ENCODE measurements around the gene CD63. TPM values are rescaled to one million over a fixed set of nuclear protein-coding genes. Genes with fewer than 3 reads are reported as not detected.

The CD63 gene
- total RNA-seq, 2 experiments from 2014 or later: 113 to 117 TPM

DNA sequence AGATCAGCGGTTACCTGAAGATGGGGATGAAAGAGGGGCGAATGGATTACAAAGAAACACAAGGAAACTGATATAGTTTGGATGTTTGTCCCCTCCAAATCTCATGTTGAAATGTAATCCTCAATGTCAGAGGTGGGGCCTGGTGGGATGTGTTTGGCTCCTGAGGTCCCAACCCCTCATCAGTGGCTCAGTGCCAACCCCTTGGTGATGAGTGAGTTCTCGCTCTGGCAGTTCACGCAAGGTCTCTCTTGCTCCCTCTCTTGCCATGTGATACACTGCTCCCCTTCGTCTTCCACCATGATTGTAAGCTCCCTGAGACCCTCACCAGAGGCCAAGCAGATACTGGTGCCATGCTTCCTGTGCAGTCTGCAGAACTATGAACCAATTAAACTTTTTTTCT lies 49.1 kb downstream of the CD63 start:
- Mint-ChIP-seq H3K27me3 (peaks cover 34% of the 10 kb centered on the region), H3K9me3 (no peaks in the 10 kb centered on the region), H3K4me3 (no peak overlapping the region), H3K36me3 (no peaks in the 10 kb centered on the region), H3K27ac (no peak overlapping the region), H3K4me1 (peaks cover 7% of the 10 kb centered on the region)
- DNase-seq: no peak

DNA sequence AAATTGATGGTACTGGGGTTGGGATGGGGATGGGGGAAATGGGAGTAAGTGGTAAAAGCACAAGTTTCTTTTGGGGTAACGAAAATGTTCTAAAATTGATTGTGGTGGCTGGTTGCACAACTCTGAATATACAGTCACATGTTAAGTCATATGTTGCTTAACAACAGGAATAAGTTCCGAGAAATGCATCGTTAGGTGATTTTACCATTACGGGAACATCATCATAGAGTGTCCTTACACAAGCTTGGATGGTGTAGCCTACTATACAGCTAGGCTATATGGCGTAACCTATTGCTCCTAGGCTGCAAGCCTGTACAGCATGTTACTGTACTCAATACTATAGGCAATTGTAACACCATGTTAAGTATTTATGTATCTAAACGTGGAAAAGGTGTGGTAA lies 52.1 kb downstream of the CD63 start:
- peaks cover 7% of the 10 kb centered on the region for H3K4me1 Mint-ChIP-seq
- H3K36me3 Mint-ChIP-seq: no peaks in the 10 kb centered on the region
- no peaks in the 10 kb centered on the region for H3K9me3 Mint-ChIP-seq
- H3K27me3 Mint-ChIP-seq: peaks cover 26% of the 10 kb centered on the region
- DNase-seq: no peak
- H3K4me3 Mint-ChIP-seq: no peak overlapping the region
- no peak overlapping the region for H3K27ac Mint-ChIP-seq

DNA sequence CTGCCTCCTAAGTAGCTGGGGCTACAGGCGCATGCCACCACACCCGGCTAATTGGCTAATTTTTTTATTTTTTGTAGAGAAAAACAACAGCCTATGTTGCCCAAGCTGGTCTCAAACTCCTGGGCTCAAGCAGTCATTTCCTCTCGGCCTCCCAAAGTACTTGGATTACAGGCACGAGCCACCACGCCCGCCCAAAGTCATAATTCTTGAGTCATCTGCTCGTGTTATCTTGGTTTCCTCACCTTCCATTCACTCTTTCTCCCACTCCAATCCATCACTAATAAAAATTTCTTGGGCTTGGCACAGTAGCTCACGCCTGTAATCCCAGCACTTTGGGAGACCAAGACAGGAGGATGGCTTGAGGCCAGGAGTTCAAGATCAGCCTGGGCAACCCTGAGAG lies 53.1 kb downstream of the CD63 start:
- no peaks in the 10 kb centered on the region for H3K4me1 Mint-ChIP-seq
- no peak overlapping the region for H3K27ac Mint-ChIP-seq

More for the DNA sequence above, 53.1 kb downstream of the CD63 start:
- Mint-ChIP-seq H3K4me3 (no peak overlapping the region), H3K27me3 (peaks cover 16% of the 10 kb centered on the region), H3K9me3 (no peaks in the 10 kb centered on the region), H3K36me3 (no peaks in the 10 kb centered on the region)
- no peak for DNase-seq

Other genes with a start within 250 kb of the CD63 start
- not detected for gene OR6C68, start 236.6 kb downstream of the CD63 start, total RNA-seq
- gene OR6C4, start 179.4 kb downstream of the CD63 start, total RNA-seq: not detected
- not detected for gene OR2AP1, start 156.5 kb downstream of the CD63 start, total RNA-seq
- gene OR10P1, start 92.1 kb downstream of the CD63 start, total RNA-seq: not detected
- 1 to 10 TPM; 3.3 to 3.7 TPM for gene ITGA7, start 21.1 kb downstream of the CD63 start, total RNA-seq
- gene BLOC1S1, start 13.0 kb downstream of the CD63 start, total RNA-seq: 10 to 100 TPM; 81.9 to 88.4 TPM
- gene RDH5, start 8.6 kb downstream of the CD63 start, total RNA-seq: 1 to 10 TPM; 4.2 to 6.7 TPM
- 10 to 100 TPM; 11.9 to 12.9 TPM for gene GDF11, start 14.1 kb upstream of the CD63 start, total RNA-seq
- 100 to 1,000 TPM in 1 of 2 experiments, 10 to 100 TPM in 1; 99.6 to 104 TPM for gene SARNP, start 88.7 kb upstream of the CD63 start, total RNA-seq
- 10 to 100 TPM; 29.8 to 32.4 TPM for gene ORMDL2, start 89.0 kb upstream of the CD63 start, total RNA-seq
- 10 to 100 TPM; 33.1 to 35.5 TPM for gene DNAJC14, start 100.6 kb upstream of the CD63 start, total RNA-seq
- gene MMP19, start 113.9 kb upstream of the CD63 start, total RNA-seq: not detected
- gene PYM1, start 198.9 kb upstream of the CD63 start, total RNA-seq: 10 to 100 TPM; 33.3 to 34.9 TPM
- 100 to 1,000 TPM; 236 TPM for gene DGKA, start 202.2 kb upstream of the CD63 start, total RNA-seq
- under 1 TPM; 0.25 to 0.28 TPM for gene PMEL, start 237.0 kb upstream of the CD63 start, total RNA-seq
- gene CDK2, start 237.8 kb upstream of the CD63 start, total RNA-seq: 100 to 1,000 TPM; 111 to 120 TPM
- 10 to 100 TPM; 24.5 to 25.3 TPM for gene RAB5B, start 245.1 kb upstream of the CD63 start, total RNA-seq

Measured in activated naive CD8-positive, alpha-beta T cell treated with anti-CD3 and anti-CD28 coated beads for 36 hours (primary cell).